ENCODE measurements around the gene FOXN1. TPM values are rescaled to one million over a fixed set of nuclear protein-coding genes. Genes with fewer than 3 reads are reported as not detected.

The FOXN1 gene
- total and polyA plus RNA-seq, 10 of the 15 experiments (the other 5 are each of a cell fraction or from before 2014, with no cell fraction given) = not detected

GRCh38 chr17:28573521-28573920 is 67.4 kb downstream of the FOXN1 start:
- no peak for DNase-seq (ENCODE audit: low read depth, low spot score)
- Histone ChIP-seq H3K79me2 (ENCODE audit: control insufficient read depth, insufficient read depth, low read length) (peaks cover 51% of the 10 kb centered on the region), H3K4me1 (ENCODE audit: control insufficient read depth, insufficient read depth, low read length) (peaks cover 15% of the 10 kb centered on the region), H3K9ac (ENCODE audit: control insufficient read depth, insufficient read depth, low read length) (no peak overlapping the region), H3K36me3 (ENCODE audit: control insufficient read depth in 2 of 2, insufficient read depth in 2 of 2, low read length in 1 of 2) (peaks cover 6 to 21% of the 10 kb centered on the region in 2 experiments; a peak in 3 of 4 replicates), H3K4me2 (ENCODE audit: control insufficient read depth, insufficient read depth) (no peak overlapping the region), H4K20me1 (ENCODE audit: control insufficient read depth, insufficient read depth) (no peaks in the 10 kb centered on the region), H3K4me3 (no peak overlapping the region), H3K27ac (ENCODE audit: control insufficient read depth, insufficient read depth) (no peak overlapping the region), H3K27me3 (replicated peaks in 1 of 2; ENCODE audit: control insufficient read depth in 2 of 2, insufficient read depth in 2 of 2, low read length in 1 of 2) (no peaks in the 10 kb centered on the region), H3K9me3 (replicated peaks; ENCODE audit: control insufficient read depth, insufficient read depth, low read length) (no peaks in the 10 kb centered on the region), H2AFZ (ENCODE audit: control insufficient read depth, low read depth, low read length) (no peak overlapping the region)
- no peak for FAIRE-seq
- ChIA-PET RAD21 (ENCODE audit: unreplicated experiment) (no interaction called here), POLR2A (interaction anchor here (6.2 to 9.9 kb wide), 2 partner anchors 20 to 24 kb away, joined by 56 to 148 read pairs; partner anchors contain the start of gene UNC119), CTCF (interaction anchor here (0.6 to 4.8 kb wide), 3 partner anchors 24 to 719 kb away, joined by 3 to 56 read pairs (median 3); no protein-coding TSS in a partner anchor), SMC1A (ENCODE audit: uncharacterized antibody, unreplicated experiment) (interaction anchor here (1.1 to 8.3 kb wide), 2 partner anchors 24 kb away, joined by 3 to 89 read pairs; no protein-coding TSS in a partner anchor)
- ATAC-seq = no peak
- intact Hi-C loops (cut with micrococcal nuclease; ENCODE audit: unreplicated experiment) = loop anchor here (5.0 kb wide), 1 partner anchor 49 kb away; no protein-coding TSS in a partner anchor
- in situ Hi-C loops (cut with MboI) = loop anchor here (25.0 kb wide), 1 partner anchor 1086 kb away; no protein-coding TSS in a partner anchor
- TF ChIP-seq ELK1 (IDR thresholded peaks at IDR 0.05; ENCODE audit: low read depth, low read length) (no peak), IKZF1 (conservative IDR thresholded peaks at IDR 0.05) (no peak), TCF3 (IDR thresholded peaks at IDR 0.05; ENCODE audit: borderline replicate concordance, insufficient read depth, low read depth, low read length) (no peak), ZBED1 (IDR thresholded peaks at IDR 0.05; ENCODE audit: borderline replicate concordance) (no peak)
- WGBS (ENCODE audit: insufficient coverage, insufficient replicate concordance, low lambda C conversion rate, missing lambda C conversion rate) = 92% methylated on average over 9 of the region's 9 CpGs
- BruUV-seq (replicated peaks) = no TSS peak

- in situ Hi-C loops (cut with MboI) (loop anchor here (25.0 kb wide), 1 partner anchor 1087 kb away; no protein-coding TSS in a partner anchor), intact Hi-C loops (cut with micrococcal nuclease; ENCODE audit: unreplicated experiment) (loop anchor here (5.0 kb wide), 1 partner anchor 48 kb away; no protein-coding TSS in a partner anchor)
- Histone ChIP-seq H3K27ac (ENCODE audit: control insufficient read depth, insufficient read depth) (no peak overlapping the region), H3K4me1 (ENCODE audit: control insufficient read depth, insufficient read depth, low read length) (peaks cover 20% of the 10 kb centered on the region), H3K4me3 (no peak overlapping the region), H4K20me1 (ENCODE audit: control insufficient read depth, insufficient read depth) (no peaks in the 10 kb centered on the region), H2AFZ (ENCODE audit: control insufficient read depth, low read depth, low read length) (no peak overlapping the region), H3K36me3 (ENCODE audit: control insufficient read depth in 2 of 2, insufficient read depth in 2 of 2, low read length in 1 of 2) (peaks cover 7 to 21% of the 10 kb centered on the region in 2 experiments; a peak in 3 of 4 replicates), H3K9ac (ENCODE audit: control insufficient read depth, insufficient read depth, low read length) (no peak overlapping the region), H3K9me3 (replicated peaks; ENCODE audit: control insufficient read depth, insufficient read depth, low read length) (no peaks in the 10 kb centered on the region), H3K4me2 (ENCODE audit: control insufficient read depth, insufficient read depth) (no peak overlapping the region), H3K27me3 (replicated peaks in 1 of 2; ENCODE audit: control insufficient read depth in 2 of 2, insufficient read depth in 2 of 2, low read length in 1 of 2) (no peaks in the 10 kb centered on the region), H3K79me2 (ENCODE audit: control insufficient read depth, insufficient read depth, low read length) (peaks cover 47% of the 10 kb centered on the region)
- TF ChIP-seq KAT2A (conservative IDR thresholded peaks at IDR 0.05; ENCODE audit: control insufficient read depth, low read depth, low read length) = no peak
- no TSS peak for BruUV-seq (replicated peaks)
- FAIRE-seq (no peak), ATAC-seq (no peak), DNase-seq (ENCODE audit: low read depth, low spot score) (no peak)
- ChIA-PET CTCF (interaction anchor here (1.0 to 4.8 kb wide), 2 partner anchors 24 to 25 kb away, joined by 3 to 56 read pairs; no protein-coding TSS in a partner anchor), POLR2A (interaction anchor here (6.2 to 9.9 kb wide), 2 partner anchors 19 to 24 kb away, joined by 56 to 148 read pairs; partner anchors contain the start of gene UNC119), SMC1A (ENCODE audit: uncharacterized antibody, unreplicated experiment) (interaction anchor here (1.1 to 1.2 kb wide), 2 partner anchors 24 to 25 kb away, joined by 3 read pairs; no protein-coding TSS in a partner anchor), RAD21 (ENCODE audit: unreplicated experiment) (no interaction called here)
- 94% methylated on average over 6 of the region's 6 CpGs for WGBS (ENCODE audit: insufficient coverage, insufficient replicate concordance, low lambda C conversion rate, missing lambda C conversion rate)
These were observed 67.9 kb downstream of the FOXN1 start for GRCh38 chr17:28573966-28574480.

All from GM12878 (cell line).